ENCODE measurements around the gene ALX4. TPM values are rescaled to one million over a fixed set of nuclear protein-coding genes. Genes with fewer than 3 reads are reported as not detected.

ALX4 gene
- polyA plus RNA-seq, 4 donors, result 0.08 to 0.24 (median 0.20) TPM

GRCh38 chr11:44303401-44303938, 6.5 kb downstream of the ALX4 start:
- DNase-seq (ENCODE audit: low read depth in 4 of 4, low spot score in 2 of 4), result no peak

GRCh38 chr11:44301564-44302271, 8.2 kb downstream of the ALX4 start:
- DNase-seq (ENCODE audit: low read depth in 4 of 4, low spot score in 2 of 4), result no peak

DNA sequence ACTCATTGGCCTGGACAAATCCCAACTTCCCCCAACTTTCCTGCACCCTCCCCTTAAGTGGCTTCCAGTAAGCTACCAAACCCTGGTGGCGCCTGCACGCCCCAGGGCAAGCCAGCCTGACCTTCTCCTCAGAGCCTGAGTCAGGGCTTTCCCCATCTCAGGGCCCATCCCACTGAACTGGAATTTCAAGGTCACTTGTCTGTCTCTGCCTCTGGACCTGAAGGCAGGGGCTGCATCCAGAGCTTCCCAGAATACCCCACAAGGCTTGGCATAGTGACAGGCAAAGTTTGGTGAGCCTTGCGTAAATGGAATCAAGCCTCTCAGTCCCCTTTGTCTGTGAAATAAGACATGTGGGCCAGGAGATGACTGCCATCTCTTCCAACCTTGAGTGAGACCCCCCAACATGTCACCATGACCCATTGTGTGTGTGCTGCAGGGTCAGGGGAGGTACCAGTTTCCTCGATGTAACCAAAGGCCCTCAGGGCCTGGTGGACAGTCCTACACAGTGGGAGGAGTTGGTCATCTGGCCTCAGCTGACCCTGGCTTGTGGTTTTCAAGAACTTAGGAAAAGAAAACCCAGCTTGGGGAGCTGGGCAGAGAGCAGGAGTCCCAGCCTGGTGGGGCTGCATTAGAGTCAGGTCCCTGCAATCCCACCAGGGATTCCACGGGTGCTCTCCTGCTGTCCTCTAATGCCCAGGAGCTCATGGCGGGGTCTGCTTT, 8.9 kb downstream of the ALX4 start:
- no peak for DNase-seq (ENCODE audit: low read depth in 4 of 4, low spot score in 2 of 4)

DNA sequence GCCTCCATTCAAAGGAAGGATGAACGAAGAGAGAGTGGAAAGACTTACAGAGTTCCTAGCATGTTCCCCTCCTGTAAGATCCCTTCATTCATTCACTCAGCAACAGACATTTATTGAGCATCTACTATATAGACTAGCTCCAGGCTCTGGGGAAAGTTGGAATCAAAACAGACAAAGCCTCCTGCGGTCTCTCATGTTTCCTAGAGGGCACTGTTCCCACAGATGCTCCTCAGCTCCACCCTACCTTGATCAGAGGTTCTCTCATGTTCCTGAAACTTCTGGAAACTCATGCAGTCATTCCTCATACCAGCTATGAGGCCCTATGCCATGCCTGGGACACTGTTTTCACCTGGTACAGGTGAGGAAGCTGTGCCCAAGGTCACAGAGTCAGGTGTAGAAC, 11.1 kb downstream of the ALX4 start:
- DNase-seq (ENCODE audit: low read depth in 4 of 4, low spot score in 2 of 4), result no peak

DNA sequence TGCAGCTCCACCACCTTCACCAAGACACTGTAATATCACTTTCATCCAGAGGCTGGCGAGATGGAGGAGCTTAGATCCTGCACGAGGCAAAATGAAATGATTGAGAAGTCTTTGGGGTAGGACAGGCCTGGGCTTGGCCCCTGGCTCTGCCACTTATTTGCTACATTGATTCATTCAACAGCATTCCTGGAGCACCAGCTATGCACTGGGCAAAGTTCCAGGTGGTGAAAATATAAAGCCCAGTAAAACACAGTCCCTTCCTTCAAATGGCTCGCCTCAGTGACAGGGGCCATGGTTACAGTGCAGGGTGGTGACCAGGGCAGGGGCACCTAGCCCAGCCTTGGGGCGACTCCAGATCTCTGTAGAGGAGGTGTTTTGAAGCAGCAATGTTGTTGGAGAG, 19.7 kb downstream of the ALX4 start:
- no peak for DNase-seq (ENCODE audit: low read depth in 4 of 4, low spot score in 2 of 4)

DNA sequence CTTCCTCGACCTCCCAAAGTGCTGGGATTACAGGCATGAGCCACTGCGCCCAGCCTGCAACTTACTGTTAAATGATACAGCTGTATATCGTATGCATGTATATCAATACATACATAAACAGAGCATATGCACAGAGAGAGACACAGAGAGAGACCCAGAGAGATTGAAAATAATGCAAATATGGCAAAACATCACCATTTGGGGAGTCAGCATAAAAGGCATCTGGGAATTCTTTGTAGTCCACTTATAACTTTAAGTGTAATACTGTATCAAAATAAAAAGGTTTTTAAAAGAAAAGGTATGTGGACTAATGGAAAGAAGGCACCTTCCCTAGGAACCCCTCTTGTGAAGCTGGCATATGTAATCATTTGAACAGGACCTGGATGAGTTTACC, 21.8 kb downstream of the ALX4 start:
- no peak for DNase-seq (ENCODE audit: low read depth in 4 of 4, low spot score in 2 of 4)

- DNase-seq (ENCODE audit: low read depth in 4 of 4, low spot score in 2 of 4), result no peak
These were observed 23.0 kb downstream of the ALX4 start for GRCh38 chr11:44286911-44287310.

- no peak for DNase-seq (ENCODE audit: low read depth in 4 of 4, low spot score in 2 of 4)
These were observed 23.6 kb downstream of the ALX4 start for GRCh38 chr11:44286268-44286880.

DNA sequence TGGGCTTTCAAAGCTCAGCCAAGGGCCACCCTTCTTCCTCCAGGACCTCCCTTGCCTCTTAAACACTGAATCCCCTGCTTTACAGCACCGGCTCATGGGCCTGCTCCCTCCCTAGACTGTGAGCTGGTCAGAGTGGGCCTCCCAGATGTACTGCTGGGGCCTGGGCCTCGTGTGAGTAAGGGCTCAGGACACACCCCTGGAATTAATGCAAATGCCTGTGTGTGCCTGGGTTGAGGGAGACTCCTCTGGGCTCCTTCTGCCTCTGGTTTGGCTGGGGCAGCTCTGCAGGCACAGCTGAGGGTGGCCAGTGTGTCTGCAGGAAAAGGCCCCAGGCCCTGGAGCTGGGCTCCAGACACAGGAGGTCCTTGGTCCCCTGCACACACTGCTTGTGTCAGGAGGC, 24.2 kb downstream of the ALX4 start:
- no peak for DNase-seq (ENCODE audit: low read depth in 4 of 4, low spot score in 2 of 4)

DNA sequence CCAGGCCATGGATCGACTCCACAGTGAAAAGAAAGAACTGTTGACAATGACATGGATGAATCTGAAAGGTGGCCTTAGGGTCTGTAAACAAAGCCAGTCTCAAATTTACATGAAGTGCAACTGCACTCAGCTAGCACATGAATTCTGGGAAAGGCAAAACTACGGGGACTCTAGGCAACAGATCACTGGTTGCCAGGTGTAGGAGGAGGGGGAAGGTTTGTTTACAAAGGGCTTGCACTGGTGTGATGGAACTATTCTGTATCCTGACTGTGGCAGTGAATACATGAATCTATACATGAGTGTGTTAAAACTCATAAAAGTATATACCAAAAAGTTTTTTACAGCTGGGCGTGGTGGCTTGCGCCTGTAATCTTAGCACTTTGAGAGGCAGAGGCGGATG, 27.3 kb downstream of the ALX4 start:
- DNase-seq (ENCODE audit: low read depth in 4 of 4, low spot score in 2 of 4), result no peak

DNA sequence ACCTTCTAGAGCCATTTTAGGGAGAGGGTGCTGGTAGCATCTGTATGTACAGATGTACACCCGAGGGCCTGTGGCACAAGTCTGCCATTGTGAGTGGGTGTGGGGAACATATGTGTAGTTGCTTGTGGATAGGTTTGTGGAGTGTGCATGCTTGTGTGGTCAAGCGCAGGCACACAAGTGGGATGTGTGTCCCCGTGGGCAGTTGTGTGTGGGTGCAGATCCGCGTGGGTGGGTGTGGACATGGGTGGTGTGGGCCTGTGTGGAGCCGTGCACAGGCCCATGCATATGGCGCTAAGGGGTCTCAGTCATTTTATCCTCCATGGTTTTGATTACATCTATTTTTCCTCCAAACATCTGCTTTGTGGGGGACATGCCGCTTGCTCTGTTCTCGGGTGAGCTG, 28.8 kb downstream of the ALX4 start:
- DNase-seq (ENCODE audit: low read depth in 4 of 4, low spot score in 2 of 4), result no peak

DNA sequence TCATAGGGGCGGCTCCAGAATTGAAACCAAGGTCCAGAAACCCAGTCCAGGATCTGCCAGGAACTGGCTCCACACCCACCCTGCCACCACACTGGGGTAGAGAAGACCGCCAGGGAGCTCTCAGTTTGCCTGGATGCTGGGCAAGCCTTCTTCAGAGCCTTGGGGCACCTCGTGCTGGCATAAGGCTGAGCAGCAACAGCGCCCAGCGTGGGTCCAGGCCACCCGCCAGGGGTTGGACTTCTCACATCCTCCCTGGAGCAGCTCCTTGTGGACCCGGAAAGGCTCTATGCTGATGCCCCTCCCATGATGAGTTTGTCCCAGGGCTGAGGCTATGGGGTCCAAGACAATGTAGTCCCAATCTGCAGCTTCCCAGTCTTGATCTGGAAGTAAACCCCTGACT, 29.7 kb downstream of the ALX4 start:
- no peak for DNase-seq (ENCODE audit: low read depth in 4 of 4, low spot score in 2 of 4)

GRCh38 chr11:44279483-44279882, 30.5 kb downstream of the ALX4 start:
- DNase-seq (ENCODE audit: low read depth in 4 of 4, low spot score in 2 of 4), result no peak

DNA sequence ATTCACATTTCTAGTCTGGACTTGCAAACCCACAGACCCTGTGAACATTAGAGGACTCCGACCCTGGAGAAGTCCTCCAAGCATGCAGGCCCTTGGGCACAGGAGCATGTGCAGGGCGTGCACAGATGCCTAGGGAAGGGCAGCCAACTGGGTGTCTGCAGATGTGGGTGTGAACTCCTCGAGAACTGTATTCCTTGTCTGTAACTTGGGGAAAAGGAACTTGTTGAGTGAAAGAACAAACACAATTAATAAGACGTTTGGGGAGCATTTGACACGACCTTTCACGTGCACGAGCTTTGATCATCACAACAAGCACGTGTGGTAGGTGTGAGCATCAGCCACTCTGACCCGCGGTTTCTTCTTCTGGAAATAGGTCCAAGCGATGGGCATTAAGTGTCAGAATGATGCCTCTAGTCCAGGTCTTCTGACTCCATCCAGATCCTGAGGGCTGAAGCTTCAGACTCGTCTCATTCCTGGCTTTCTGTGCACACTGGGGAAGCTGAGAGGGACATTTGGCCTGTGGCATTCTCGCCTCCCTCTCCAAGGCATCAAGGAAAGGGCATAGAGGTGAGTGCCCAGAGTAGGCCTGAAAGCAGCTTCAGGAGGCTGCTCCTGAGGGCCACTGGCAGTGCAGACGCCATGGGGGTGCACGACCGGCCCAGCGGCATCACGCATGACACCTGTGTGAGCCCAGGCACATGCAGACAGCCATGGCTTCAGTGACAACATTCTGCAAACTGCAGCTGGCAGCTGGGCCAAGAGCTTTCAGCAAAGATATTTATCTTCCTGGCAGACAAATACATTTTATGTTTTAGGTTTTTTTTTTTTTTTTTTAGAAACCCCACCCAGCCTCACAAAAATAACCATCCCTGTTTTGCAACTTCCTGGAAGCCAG, 32.5 kb downstream of the ALX4 start:
- DNase-seq (ENCODE audit: low read depth in 4 of 4, low spot score in 2 of 4), result no peak

DNA sequence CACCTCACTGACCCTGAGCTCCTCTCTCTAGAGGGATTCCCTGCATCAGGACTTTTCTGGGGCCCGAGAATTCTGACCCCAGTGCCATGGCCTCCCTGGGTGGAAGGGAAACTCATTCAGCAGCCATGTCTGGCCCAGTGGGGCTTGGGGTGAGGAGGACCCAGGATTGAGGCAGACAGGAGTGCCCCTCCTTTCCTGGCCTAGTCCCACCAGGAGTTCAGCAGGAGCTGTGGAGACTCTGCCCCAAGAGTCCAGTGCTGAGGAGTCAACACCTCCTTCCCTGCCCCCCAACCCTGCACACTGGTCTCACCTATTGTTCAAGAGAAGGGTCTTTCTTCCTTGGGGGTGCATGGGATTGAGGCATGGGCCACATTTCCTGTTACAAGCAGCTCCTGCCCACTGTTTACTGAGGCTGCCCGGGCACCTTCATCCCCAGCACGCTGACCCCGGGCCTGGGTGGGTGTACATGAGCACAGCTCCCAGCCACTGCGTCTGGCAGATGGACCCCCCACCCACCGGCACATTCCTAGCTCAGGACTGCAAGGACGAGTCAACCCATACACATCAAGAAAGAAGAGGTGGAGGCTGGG, 33.9 kb downstream of the ALX4 start:
- no peak for DNase-seq (ENCODE audit: low read depth in 4 of 4, low spot score in 2 of 4)

DNA sequence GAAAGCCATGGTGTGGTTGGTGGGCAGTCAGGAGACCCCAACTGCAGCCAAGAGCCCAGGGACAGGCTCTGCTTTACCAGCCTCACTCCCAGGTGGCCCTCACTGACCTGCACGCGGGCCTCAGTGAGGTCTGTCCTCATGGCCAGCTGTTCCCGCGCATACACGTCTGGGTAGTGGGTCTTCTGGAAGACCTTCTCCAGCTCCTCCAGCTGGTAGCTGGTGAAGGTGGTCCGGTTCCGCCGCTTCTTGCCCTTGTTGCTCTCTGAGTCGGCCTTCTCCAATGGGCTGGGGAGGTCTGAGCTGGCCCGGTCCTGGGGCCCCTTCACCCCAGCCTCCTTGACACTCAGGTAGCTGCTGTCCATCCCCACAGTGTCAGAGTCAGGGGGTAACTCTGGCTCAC, 34.7 kb downstream of the ALX4 start:
- DNase-seq (ENCODE audit: low read depth in 4 of 4, low spot score in 2 of 4), result no peak

DNA sequence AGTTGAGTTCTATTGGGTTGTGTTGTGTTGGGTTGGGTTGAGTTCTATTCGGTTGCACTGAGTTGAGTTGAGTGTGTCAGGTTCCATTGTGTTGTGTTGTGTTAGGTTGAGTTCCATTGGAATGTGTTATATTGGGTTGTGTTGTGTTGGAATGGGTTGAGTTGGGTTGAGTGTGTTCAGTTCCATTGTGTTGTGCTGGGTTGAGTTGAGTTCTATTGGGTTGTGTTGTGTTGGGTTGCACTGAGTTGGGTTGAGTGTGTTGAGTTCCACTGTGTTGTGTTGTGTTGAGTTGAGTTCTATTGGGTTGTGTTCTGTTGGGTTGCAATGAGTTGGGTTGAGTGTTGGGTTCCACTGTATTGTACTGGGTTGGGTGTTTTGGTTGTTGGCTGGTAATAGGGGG, 35.5 kb downstream of the ALX4 start:
- no peak for DNase-seq (ENCODE audit: low read depth in 4 of 4, low spot score in 2 of 4)

DNA sequence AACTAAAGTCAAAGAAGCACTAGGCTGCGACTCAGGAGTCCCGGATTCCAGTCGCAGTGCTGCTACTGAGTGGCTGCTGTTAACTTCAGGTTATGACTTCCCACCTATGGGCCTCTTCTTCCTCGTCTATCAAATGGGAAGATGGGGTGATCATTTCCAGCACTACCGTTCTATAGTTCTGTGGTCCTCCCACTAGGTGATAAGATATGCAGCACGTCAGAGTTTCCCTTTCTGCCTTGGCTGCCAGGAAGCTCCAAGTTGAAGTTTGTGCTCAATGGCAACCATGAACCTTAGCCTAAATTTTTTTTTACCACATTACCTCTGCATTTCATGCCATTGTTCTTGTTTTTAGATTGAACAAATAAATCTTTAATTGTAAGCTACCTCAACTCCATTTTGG, 38.7 kb downstream of the ALX4 start:
- no peak for DNase-seq (ENCODE audit: low read depth in 4 of 4, low spot score in 2 of 4)

DNA sequence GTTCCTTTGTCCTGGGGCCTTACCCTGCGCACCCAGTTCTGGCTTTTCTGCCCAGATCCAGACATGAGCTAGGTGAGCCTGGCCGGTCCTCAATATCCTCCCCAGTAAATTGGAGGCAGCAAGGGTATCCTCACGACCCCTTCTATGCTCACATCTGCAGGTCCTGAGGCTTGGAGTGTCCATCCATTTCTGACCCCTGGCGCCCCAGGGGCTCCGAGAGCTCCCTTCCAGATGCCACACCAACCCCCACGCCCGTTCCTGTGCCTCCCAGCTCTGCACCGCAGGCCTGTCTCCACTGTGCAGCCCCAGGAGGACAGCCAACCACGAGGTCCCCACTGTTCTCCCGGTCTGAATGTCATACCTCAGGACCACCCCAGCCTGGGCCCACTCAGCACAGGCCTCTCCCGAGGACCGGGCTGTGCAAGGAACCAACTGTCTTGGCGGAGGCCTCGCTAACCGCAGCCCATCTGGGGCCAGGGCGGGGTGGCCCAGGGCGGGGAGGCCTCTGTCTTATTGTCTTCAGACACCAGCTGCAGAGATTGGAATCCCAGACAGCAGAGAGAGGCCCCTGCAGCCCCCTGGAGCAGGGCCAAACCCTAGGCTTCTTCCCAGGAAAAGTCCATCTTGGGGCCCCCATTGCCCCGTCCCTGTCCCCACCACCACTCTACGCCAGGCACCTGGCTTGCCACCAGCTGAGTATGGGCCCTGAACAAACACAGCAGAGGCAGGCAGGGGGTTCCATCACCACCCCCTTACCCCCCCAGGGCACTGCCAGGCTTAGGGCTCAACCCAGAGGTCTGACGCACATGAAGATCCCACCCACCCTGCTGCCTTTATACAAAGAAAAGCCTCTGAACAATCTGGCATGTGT, 39.3 kb downstream of the ALX4 start:
- no peak for DNase-seq (ENCODE audit: low read depth in 4 of 4, low spot score in 2 of 4)
